AG10803 (cell line): Measurements from ENCODE around the gene NDUFAF5.
A peak's percentile ranks its signal among the peaks of the same experiment; 100 is the strongest.

Experiments used
- DNase-seq: peaks from one replicate; pipeline ENCODE4 v3.0.0; 2010; ENCODE audit warnings: low read depth
- H3K4me3 ChIP-seq: 2 replicates; pipeline ENCODE4 v1.5.1; 2011; ENCODE audit warnings: mild to moderate bottlenecking, low read length, control low read depth
- CTCF ChIP-seq: conservative IDR thresholded peaks from 2 replicates; pipeline ENCODE4 v1.5.1; 2011; ENCODE audit warnings: mild to moderate bottlenecking, low read length, control low read depth, inconsistent platforms

Gene NDUFAF5

GRCh38 chr20:13765868-13766416 lies 18.9 kb upstream of the NDUFAF5 start:
- DNase-seq: no peak
- no peak for TF ChIP-seq CTCF
- H3K4me3 ChIP-seq: no peak overlapping the region

GRCh38 chr20:13770141-13770540 lies 14.7 kb upstream of the NDUFAF5 start:
- TF ChIP-seq CTCF: no peak
- DNase-seq: no peak
- H3K4me3 ChIP-seq: no peak overlapping the region

GRCh38 chr20:13771853-13772453 lies 12.9 kb upstream of the NDUFAF5 start:
- DNase-seq: peak; percentile 34
- peak; percentile 54 for TF ChIP-seq CTCF
- H3K4me3 ChIP-seq: no peak overlapping the region

- H3K4me3 ChIP-seq: no peak overlapping the region
- TF ChIP-seq CTCF: no peak
- DNase-seq: no peak
Measured at GRCh38 chr20:13772529-13772928, 12.3 kb upstream of the NDUFAF5 start.

- TF ChIP-seq CTCF: no peak
- DNase-seq: no peak
- H3K4me3 ChIP-seq: no peak overlapping the region
Measured at GRCh38 chr20:13775867-13776266, 9.0 kb upstream of the NDUFAF5 start.

GRCh38 chr20:13777171-13777601 lies 7.6 kb upstream of the NDUFAF5 start:
- TF ChIP-seq CTCF: no peak
- no peak for DNase-seq

GRCh38 chr20:13778827-13779226 lies 6.0 kb upstream of the NDUFAF5 start:
- no peak overlapping the region for H3K4me3 ChIP-seq
- TF ChIP-seq CTCF: no peak
- DNase-seq: no peak

More at GRCh38 chr20:13777171-13777601, 7.6 kb upstream of the NDUFAF5 start:
- H3K4me3 ChIP-seq: no peak overlapping the region
